Fibroblast of gingiva (primary cell): ENCODE measurements around the gene ADSS1.
A peak's percentile ranks its signal among the peaks of the same experiment; 100 is the strongest.

Experiments used
- DNase-seq: peaks from one replicate; pipeline ENCODE4 v3.0.0-alpha.2; 2011; ENCODE audit warnings: low read depth

Gene ADSS1

DNA sequence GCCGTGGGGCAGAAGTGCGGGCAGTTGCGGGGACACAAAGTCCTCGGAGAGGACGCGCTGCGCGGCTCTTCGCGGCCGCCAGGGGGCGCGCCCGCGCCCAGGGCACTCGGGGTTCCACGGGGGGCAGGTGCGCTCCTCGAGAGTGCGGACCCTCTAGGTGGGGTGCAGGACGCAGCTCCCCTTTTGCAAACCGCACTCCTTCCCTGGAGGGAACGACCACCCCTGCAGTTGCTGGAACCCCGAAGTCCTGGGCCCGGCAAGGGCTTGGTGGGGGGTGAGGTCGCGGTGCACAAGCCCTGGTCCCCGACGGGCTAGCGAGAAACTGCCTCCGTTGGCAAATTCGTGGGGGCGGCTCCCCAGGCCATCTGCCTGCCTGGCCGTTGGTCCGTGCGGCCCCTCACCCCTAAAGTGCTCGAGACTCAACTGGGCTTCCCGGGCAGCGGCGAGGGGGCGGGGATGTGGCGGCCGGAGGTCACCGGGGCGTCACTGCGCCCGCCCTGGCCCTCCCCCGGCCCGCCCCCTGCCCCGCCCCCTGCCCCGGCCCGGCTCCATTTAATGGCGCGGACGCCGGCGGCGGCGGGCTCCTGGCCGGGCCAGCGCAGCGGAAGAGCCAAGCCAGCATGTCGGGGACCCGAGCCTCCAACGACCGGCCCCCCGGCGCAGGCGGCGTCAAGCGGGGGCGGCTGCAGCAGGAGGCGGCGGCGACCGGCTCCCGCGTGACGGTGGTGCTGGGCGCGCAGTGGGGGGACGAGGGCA is at the start of gene ADSS1:
TSS of gene ADSS1 (plus strand) at position 579 of the 756 bp plus-strand sequence. CDS start at position 621, 42 bp downstream.
- DNase-seq: peak; percentile 34

DNA sequence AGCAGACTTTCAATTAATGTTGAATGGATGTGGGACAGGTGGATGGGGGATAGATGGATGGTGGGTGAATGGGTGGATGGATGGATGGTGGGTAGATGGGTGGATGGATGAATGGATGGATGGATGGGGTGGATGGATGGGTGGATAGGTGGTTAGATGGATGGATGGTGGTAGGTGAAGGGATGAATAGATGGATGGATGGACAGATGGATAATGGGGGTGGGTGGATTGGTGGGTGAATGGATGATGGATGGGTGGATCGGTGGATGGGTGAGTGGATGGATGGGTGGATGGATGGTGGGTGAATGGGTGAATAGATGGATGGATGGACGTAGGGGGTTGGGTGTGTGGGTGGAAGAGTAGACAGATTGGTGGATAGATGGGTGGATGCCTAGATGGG is 48.6 kb upstream of the ADSS1 start:
- DNase-seq: no peak

GRCh38 chr14:104676130-104676693 is 47.8 kb upstream of the ADSS1 start:
- no peak for DNase-seq

DNA sequence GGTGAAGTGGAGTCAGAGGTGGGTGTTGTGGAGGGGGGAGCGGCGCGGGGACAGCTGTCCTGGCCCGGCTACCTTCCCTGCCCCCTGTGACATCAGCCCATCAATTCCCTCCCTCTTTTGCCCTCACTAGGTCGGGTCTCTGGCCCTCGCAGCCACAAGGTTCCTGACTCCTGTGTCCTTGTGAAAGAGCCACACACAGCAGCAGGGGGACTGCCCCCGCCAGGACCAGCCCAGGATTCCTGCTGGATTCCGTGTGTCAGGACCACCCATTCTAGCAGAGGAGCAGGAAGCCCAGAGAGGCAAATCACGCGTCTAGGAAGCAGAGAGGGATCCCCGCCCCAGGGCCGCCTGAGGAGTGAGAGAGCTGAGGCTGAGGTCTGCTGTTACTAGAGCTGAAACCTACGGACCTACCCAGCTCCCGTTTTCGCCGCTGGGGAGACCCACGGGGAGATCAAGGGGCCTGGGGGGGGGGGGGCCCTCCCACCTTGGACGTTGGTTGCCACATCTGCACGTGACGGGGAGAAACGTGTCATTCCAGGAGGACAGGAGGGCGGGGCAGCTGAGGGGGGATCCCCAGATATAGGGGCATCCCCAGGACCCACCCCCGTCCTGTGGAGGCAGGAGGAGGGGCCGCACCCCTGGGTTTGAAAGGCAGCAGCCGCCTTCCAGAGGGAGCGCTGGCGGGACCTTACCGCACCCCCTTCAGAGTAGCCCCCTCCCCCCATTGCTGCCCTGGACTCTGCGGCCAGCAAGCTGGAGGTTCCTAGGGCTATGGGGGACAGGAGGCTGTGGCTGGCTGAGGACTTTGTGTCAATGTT is 47.1 kb upstream of the ADSS1 start:
- no peak for DNase-seq

GRCh38 chr14:104677512-104678332 is 46.3 kb upstream of the ADSS1 start:
- peak; percentile 76 for DNase-seq

- peak; percentile 30 for DNase-seq
Observed at GRCh38 chr14:104678346-104678745, 45.7 kb upstream of the ADSS1 start.

- no peak for DNase-seq
Observed at GRCh38 chr14:104678901-104679705, 44.9 kb upstream of the ADSS1 start.

GRCh38 chr14:104680056-104680805 is 43.8 kb upstream of the ADSS1 start:
- DNase-seq: peak; percentile 56

- DNase-seq: peak; percentile 77
Observed at GRCh38 chr14:104680806-104681688, 43.0 kb upstream of the ADSS1 start.

DNA sequence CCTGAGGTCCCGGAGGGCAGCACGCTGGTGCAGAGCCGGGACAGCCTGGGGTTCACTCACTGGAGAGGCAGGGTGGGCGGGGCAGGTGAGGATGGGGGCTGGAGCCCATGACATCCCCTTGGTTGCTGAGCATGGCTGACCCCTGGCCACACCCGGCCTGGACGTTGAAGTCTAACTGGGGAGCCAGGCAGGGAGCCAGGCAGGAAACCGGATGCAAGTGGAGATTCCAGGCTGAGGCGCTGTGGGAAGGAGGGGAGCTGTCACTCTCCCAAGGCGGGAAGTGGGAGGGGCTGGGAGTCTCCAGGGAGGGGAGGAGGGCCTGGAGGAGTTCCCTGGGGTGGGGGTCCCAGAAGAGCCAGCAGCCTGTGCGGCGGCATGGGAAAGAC is 42.3 kb upstream of the ADSS1 start:
- peak; percentile 71 for DNase-seq

DNA sequence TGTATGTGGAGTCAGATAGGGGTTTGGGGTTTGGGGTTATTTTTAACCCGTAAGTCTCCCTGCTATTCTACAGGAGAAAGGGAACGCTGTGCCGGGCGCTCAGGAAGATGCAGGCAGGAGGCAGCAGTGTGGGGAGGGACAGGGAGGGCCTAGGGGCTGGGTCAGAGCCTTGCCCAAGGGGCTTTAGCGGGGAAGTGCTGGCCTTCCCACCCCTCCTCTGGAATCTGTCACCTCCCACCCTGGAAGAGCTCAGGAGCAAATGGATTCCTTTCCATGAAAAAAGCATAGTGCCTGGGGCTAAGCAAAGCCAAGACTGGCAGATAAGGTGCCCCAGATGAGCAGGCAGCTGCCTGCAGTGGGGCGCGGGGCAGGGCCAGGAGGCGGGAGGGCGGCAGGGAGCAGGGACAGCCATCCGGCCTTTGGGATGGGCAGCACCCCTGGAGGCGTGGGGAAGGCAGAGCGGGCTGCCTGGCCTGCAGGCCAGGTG is 41.9 kb upstream of the ADSS1 start:
- no peak for DNase-seq

GRCh38 chr14:104683653-104684448 is 40.2 kb upstream of the ADSS1 start:
- DNase-seq: no peak

DNA sequence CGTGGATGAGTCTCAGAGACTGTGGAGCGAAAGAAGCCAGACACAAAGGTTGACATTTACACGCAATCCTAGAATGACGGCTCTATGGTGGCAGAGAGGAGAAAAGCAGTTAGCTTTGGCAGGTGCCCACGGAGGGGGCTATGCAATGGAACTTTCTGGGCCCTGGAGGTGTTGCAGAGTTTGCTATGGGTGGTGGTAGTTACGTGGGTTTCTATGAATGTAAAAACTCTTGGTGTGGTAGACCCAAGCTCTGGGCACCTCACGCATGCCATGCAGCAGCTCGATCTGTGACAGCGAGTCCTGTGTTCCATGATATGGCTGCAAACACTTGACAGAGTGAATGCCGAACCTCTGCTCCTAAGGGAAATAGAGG is 39.6 kb upstream of the ADSS1 start:
- no peak for DNase-seq

DNA sequence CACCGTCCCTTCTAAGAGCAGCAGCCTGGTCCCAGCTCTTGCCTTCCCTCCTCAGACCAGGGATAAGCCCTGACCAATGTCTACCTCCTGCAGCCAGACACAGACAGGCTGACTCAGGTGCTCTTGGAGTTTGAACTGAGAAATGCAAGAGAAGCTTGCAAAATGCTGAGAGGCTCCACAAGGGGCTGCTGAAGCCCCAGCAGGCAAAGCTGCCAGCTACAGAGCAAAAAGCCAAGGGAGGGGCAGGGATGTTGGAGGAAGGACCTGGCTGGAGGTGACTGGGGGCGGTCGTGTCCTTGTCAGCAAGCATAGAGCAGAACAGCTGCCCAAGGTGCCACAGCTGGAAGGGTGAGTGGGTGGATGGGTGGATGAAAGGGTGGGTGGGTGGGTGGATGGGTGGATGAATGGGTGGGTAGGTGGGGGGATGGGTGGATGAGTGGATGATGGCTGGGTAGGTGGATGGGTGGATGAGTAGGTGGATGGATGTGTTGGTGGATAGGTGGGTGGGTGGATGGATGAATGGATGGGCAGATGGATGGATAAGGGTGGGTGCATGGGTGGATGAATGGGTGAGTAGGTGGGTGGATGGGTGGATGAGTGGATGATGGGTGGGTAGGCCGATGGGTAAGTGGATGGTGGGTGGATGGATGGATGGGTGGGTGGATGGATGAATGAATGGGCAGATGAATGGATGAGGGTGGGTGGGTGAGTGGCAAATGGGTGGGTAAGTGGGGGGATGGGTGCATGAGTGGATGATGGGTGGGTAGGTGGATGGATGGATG is 38.6 kb upstream of the ADSS1 start:
- no peak for DNase-seq

- DNase-seq: no peak
Observed at GRCh38 chr14:104685998-104686610, 37.9 kb upstream of the ADSS1 start.

- no peak for DNase-seq
Observed at GRCh38 chr14:104686624-104687517, 37.2 kb upstream of the ADSS1 start.
